HepG2 (cell line): Measurements from ENCODE around the gene MDH2. TPM values are rescaled to one million over a fixed set of nuclear protein-coding genes. Genes with fewer than 3 reads are reported as not detected.

Source experiments
- ATAC-seq: fragments of 200-7000 bp; cut with Tn5 transposase; 3 replicates; pipeline ENCODE4 v1.9.1; 2020; ENCODE audit warnings: mild to moderate bottlenecking, moderate library complexity
- BruUV-seq: library from RNA; stranded (reverse); fragments of 400-500 nt; replicated peaks from 2 replicates; lab custom pipeline; 2021; lab: Mats Ljungman, UMichigan
- CTCF ChIA-PET: fragments of 300-600 bp; formaldehyde crosslinking; extraction: SDS; loops from one replicate; lab custom pipeline; 2021; ENCODE audit warnings: low total read pairs, inconsistent platforms, low intra/inter-chr PET ratio; lab: Yijun Ruan, JAX
- POLR2A ChIA-PET: fragments of 350-600 bp; sonication (Branson Sonifier 250); formaldehyde crosslinking; loops from one replicate; lab custom pipeline; 2020; ENCODE audit warnings: antibody characterized with exemption, inconsistent platforms; lab: Yijun Ruan, JAX
- DNase-seq: peaks from one replicate; pipeline ENCODE4 v3.0.0-alpha.2; 2015; ENCODE audit warnings: low spot score
- FAIRE-seq: peaks from 3 replicates; lab custom pipeline; 2011; peaks lifted over from hg19 to GRCh38; lab: Jason Lieb, UNC
- H2AFZ ChIP-seq: one replicate; pipeline ENCODE4 v1.6.1; 2011; ENCODE audit warnings: low read length, inconsistent platforms
- H3K27ac ChIP-seq: fragments of 300-600 bp; 3 replicates; pipeline ENCODE4 v1.8.0; 2011; ENCODE audit warnings: mixed run types, mild to moderate bottlenecking, mixed read lengths, low read length, inconsistent platforms; ENCODE audit not compliant: insufficient read depth; ENCODE audit errors: extremely low read length
- H3K27me3 ChIP-seq, 2 experiments: fragments of 200-600 bp in 1 of 2; 2 replicates in 1 of 2; 3 replicates in 1 of 2; pipeline versions ENCODE4 v1.6.0 to v1.8.0; 2011; ENCODE audit warnings: low read length in 2 of 2, mild to moderate bottlenecking in 2 of 2, moderate library complexity in 2 of 2, inconsistent platforms in 1 of 2; ENCODE audit not compliant: insufficient read depth in 2 of 2, control insufficient read depth in 1 of 2
- H3K36me3 ChIP-seq, 2 experiments: fragments of 200-600 bp in 1 of 2; replicated peaks in 1 of 2; 2 replicates in 1 of 2; 3 replicates in 1 of 2; pipeline versions ENCODE4 v1.5.1 to v1.8.0; 2011; ENCODE audit warnings: low read length in 2 of 2, inconsistent platforms in 1 of 2; ENCODE audit not compliant: insufficient read depth in 2 of 2, control insufficient read depth in 1 of 2
- H3K4me1 ChIP-seq: 2 replicates; pipeline ENCODE4 v1.5.1; 2012; ENCODE audit warnings: low read length, inconsistent platforms; ENCODE audit not compliant: insufficient read depth
- H3K4me2 ChIP-seq: 2 replicates; pipeline ENCODE4 v1.6.0; 2011; ENCODE audit warnings: low read depth, low read length, inconsistent platforms
- H3K4me3 ChIP-seq, 3 experiments: fragments of 200-600 bp in 1 of 3; sonication (generic), shearing (Covaris generic) in 1 of 3; replicated peaks in 1 of 3; 2 replicates each; pipeline ENCODE4 v1.5.1; 2011 to 2016; ENCODE audit warnings: low read length in 3 of 3, inconsistent platforms in 2 of 3, low read depth in 2 of 3, mild to moderate bottlenecking in 2 of 3, control low read depth in 1 of 3, mixed read lengths in 1 of 3; ENCODE audit not compliant: insufficient read depth in 1 of 3
- H3K79me2 ChIP-seq: one replicate; pipeline ENCODE4 v1.6.1; 2011; ENCODE audit warnings: low read length, inconsistent platforms; ENCODE audit not compliant: insufficient read depth
- H3K9ac ChIP-seq: 2 replicates; pipeline ENCODE4 v1.6.0; 2011; ENCODE audit warnings: mild to moderate bottlenecking, low read depth, low read length, inconsistent platforms; ENCODE audit not compliant: insufficient read depth
- H3K9me3 ChIP-seq: 2 replicates; pipeline ENCODE4 v1.5.1; 2012; ENCODE audit warnings: mild to moderate bottlenecking, low read length
- H4K20me1 ChIP-seq: 2 replicates; pipeline ENCODE4 v1.6.0; 2011; ENCODE audit warnings: inconsistent platforms, mild to moderate bottlenecking, low read length, moderate library complexity; ENCODE audit not compliant: insufficient read depth
- MIXL1 ChIP-seq: IDR thresholded peaks from 2 replicates; pipeline ENCODE4 v1.6.1; 2016
- MLXIP ChIP-seq: sonication (generic); formaldehyde crosslinking; IDR thresholded peaks from 2 replicates; pipeline ENCODE4 v1.9.0; 2021; ENCODE audit warnings: missing genetic modification reagents, borderline replicate concordance
- POGZ ChIP-seq: sonication (generic); formaldehyde crosslinking; IDR thresholded peaks from 2 replicates; pipeline ENCODE4 v1.4.0; 2020; ENCODE audit warnings: mild to moderate bottlenecking, missing genetic modification reagents
- TERF1 ChIP-seq: sonication (generic); formaldehyde crosslinking; IDR thresholded peaks from 2 replicates; pipeline ENCODE4 v1.8.0; 2022; ENCODE audit warnings: mild to moderate bottlenecking, missing genetic modification reagents, moderate library complexity
- ZBTB43 ChIP-seq: sonication (generic); formaldehyde crosslinking; conservative IDR thresholded peaks from 2 replicates; pipeline ENCODE4 v1.4.0; 2020; ENCODE audit warnings: missing genetic modification reagents
- ZBTB44 ChIP-seq: sonication (generic); formaldehyde crosslinking; IDR thresholded peaks from 2 replicates; pipeline ENCODE4 v1.4.0; 2020; ENCODE audit warnings: missing genetic modification reagents
- WGBS: methylation state at CpG from one replicate; pipeline ENCODE4 v1.1.6; 2017; ENCODE audit warnings: low lambda C conversion rate; 5-methylcytosine and 5-hydroxymethylcytosine counted together
- in situ Hi-C: cut with HindIII; loops from 2 replicates; pipeline ENCODE4 v1.10.0; 2017; ENCODE audit warnings: low pct_unique_long_range_greater_than_20kb; ENCODE audit not compliant: extremely low pct_ligation_motif_present
- intact Hi-C: fragments of 100-400 bp; cut with micrococcal nuclease; formaldehyde crosslinking; loops from one replicate; pipeline ENCODE4 v1.10.0; 2022; ENCODE audit not compliant: unreplicated experiment
- polyA plus RNA-seq, 8 experiments: library from polyadenylated mRNA; depleted of rRNA in 3 of 8; stranded (reverse) in 7 of 8; unstranded in 1 of 8; fragments of >200 nt; fragmentation: Illumina TruSeq in 4 of 8; extraction: Trizol in 4 of 8; gene quantifications; 2 replicates each; pipeline versions ENCODE4 v1.2.1 to v1.2.3, GENCODE V29; 2011 to 2016; ENCODE audit warnings: low read depth in 4 of 8, missing spikeins in 1 of 8, mixed read lengths in 1 of 8; ENCODE audit not compliant: insufficient read depth in 1 of 8
- total RNA-seq, 5 experiments: library from RNA; depleted of rRNA; stranded (reverse); fragments of >200 nt; fragmentation: Illumina TruSeq; extraction: Trizol; gene quantifications; 2 replicates each; pipeline ENCODE4 v1.2.3, GENCODE V29; 2016; ENCODE audit warnings: low read depth in 1 of 5

Gene MDH2
- total and polyA plus RNA-seq, 2 of the 13 experiments (the other 11 are each of a cell fraction or from before 2014, with no cell fraction given), result 81.4 to 90.3 TPM

- TF ChIP-seq TERF1 (CRISPR knock-in tag) (no peak), MLXIP (no peak), POGZ (CRISPR knock-in tag) (no peak), MIXL1 (CRISPR knock-in tag) (no peak)
- TF ChIP-seq, all 625 proteins: peak for 0
Observed at GRCh38 chr7:76022026-76022780, 25.7 kb upstream of the MDH2 start (continued).

- Histone ChIP-seq H3K27me3 (no peaks in the 10 kb centered on the region), H3K4me2 (no peak overlapping the region), H3K4me1 (peaks cover 8% of the 10 kb centered on the region), H2AFZ (no peak overlapping the region), H3K27ac (no peak overlapping the region), H4K20me1 (no peaks in the 10 kb centered on the region), H3K9me3 (no peaks in the 10 kb centered on the region), H3K36me3 (peaks cover 1 to 22% of the 10 kb centered on the region in 2 experiments; a peak in 4 of 5 replicates), H3K4me3 (no peak overlapping the region), H3K9ac (no peak overlapping the region), H3K79me2 (no peaks in the 10 kb centered on the region)
- in situ Hi-C loops, result no loop called here
- ATAC-seq, result no peak
- intact Hi-C loops, result no loop called here
- CTCF ChIA-PET, result no interaction called here
- FAIRE-seq, result no peak
- no peak for DNase-seq
- POLR2A ChIA-PET, result no interaction called here
- no TSS peak for BruUV-seq
- 86% methylated on average over 4 of the region's 4 CpGs for WGBS
- TF ChIP-seq ZBTB43, result no peak
- no peak for TF ChIP-seq ZBTB44 (CRISPR knock-in tag)
Observed at GRCh38 chr7:76023002-76023401, 24.9 kb upstream of the MDH2 start.
